DND-41 (cell line): ENCODE measurements around the gene BMS1.

Experiments used
- ATAC-seq: fragments of 200-7000 bp; cut with Tn5 transposase; 3 replicates; pipeline ENCODE4 v1.9.1; 2021; ENCODE audit warnings: low read depth; ENCODE audit not compliant: insufficient read depth
- DNase-seq: peaks from one replicate; pipeline ENCODE4 v3.0.0-alpha.2; 2020
- H2AFZ ChIP-seq: 2 replicates; pipeline ENCODE4 v1.6.0; 2012; ENCODE audit warnings: low read depth, low read length
- H3K27ac ChIP-seq: 2 replicates; pipeline ENCODE4 v1.5.1; 2012; ENCODE audit warnings: low read length, inconsistent platforms
- H3K27me3 ChIP-seq: fragments of 200-600 bp; sonication (generic); 2 replicates; pipeline ENCODE4 v1.6.0; 2012; ENCODE audit warnings: low read length, mild to moderate bottlenecking, inconsistent platforms; ENCODE audit not compliant: insufficient read depth, poor library complexity
- H3K36me3 ChIP-seq: 2 replicates; pipeline ENCODE4 v1.5.1; 2012; ENCODE audit warnings: low read length, inconsistent platforms; ENCODE audit not compliant: insufficient read depth
- H3K4me1 ChIP-seq: 2 replicates; pipeline ENCODE4 v1.5.1; 2012; ENCODE audit warnings: mild to moderate bottlenecking, low read length; ENCODE audit not compliant: insufficient read depth
- H3K4me2 ChIP-seq: 2 replicates; pipeline ENCODE4 v1.6.0; 2012; ENCODE audit warnings: mild to moderate bottlenecking, moderate library complexity, low read length, inconsistent platforms; ENCODE audit not compliant: insufficient read depth
- H3K4me3 ChIP-seq, 2 experiments: fragments of 200-600 bp in 1 of 2; shearing (Covaris generic) in 1 of 2; 2 replicates each; pipeline ENCODE4 v1.5.1; 2012 to 2016; ENCODE audit warnings: inconsistent platforms in 2 of 2, low read length in 2 of 2, mild to moderate bottlenecking in 2 of 2, low read depth in 1 of 2, moderate library complexity in 1 of 2
- H3K79me2 ChIP-seq: 2 replicates; pipeline ENCODE4 v1.6.0; 2012; ENCODE audit warnings: low read length, inconsistent platforms; ENCODE audit not compliant: insufficient read depth
- H3K9ac ChIP-seq: 2 replicates; pipeline ENCODE4 v1.6.0; 2012; ENCODE audit warnings: low read depth, mild to moderate bottlenecking, inconsistent platforms, low read length, moderate library complexity
- H3K9me3 ChIP-seq: 2 replicates; pipeline ENCODE4 v1.5.1; 2012; ENCODE audit warnings: low read length, moderate library complexity, mild to moderate bottlenecking, inconsistent platforms; ENCODE audit not compliant: insufficient read depth, severe bottlenecking
- H4K20me1 ChIP-seq: 2 replicates; pipeline ENCODE4 v1.6.0; 2012; ENCODE audit warnings: low read length; ENCODE audit not compliant: insufficient read depth
- CTCF ChIP-seq: IDR thresholded peaks from 2 replicates; pipeline ENCODE4 v1.5.1; 2012; ENCODE audit warnings: borderline replicate concordance, low read length, moderate library complexity, mild to moderate bottlenecking; ENCODE audit not compliant: poor library complexity, severe bottlenecking; ENCODE audit errors: extremely low read depth
- EZH2 ChIP-seq: IDR thresholded peaks from 3 replicates; pipeline ENCODE4 v1.6.1; 2012; ENCODE audit warnings: borderline replicate concordance, low read depth, mild to moderate bottlenecking, moderate library complexity, low read length, inconsistent platforms; ENCODE audit not compliant: severe bottlenecking

Gene BMS1

DNA sequence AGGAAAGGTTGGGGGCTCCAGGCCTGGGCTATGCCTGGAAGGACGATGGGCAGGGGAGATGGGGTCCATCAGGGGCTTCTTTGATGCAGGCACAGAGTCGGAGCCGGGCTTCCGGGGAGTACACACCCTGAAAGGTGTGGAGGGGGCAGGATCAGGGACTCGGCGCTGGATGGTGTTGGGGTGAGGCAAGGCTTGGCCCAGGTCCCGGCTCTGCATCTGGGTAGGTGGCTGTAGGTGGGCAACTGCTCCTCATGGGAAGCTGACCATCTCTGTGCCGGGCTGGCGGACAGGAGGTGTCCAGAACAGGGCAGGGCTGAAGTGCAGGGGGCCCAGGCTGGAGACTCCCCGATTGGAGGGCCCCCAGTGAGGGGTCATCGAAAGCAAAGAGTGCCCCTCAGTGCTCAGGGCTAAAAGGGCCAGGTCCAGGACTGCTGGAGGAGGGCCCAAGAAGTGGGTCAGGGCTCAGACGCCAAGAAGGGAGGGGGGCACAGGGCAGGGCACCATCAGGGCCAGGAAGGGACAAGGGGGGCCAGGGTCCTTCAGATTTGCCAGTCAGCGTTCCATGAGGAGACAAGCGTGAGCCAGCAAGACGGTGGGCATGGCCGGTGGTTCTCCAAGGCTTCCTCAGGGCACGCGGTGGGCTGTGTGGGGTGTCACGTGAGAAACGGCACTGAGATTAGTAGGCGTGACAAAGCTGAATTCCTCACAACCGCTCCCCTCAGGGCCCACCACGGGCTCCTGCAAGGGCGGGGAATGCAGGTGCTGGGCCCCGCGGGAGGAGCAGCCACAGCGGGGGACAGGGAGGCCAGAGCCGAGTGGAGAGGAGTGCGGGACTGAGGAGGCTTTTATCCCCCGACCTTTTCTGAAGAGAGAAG, 97.0 kb downstream of the BMS1 start:
- no peaks in the 10 kb centered on the region for H3K27me3 ChIP-seq
- no peak overlapping the region for H3K9ac ChIP-seq
- ATAC-seq (no peak), DNase-seq (no peak)
- TF ChIP-seq EZH2 (no peak), CTCF (no peak)
- H2AFZ ChIP-seq, result no peak overlapping the region
- H3K4me3 ChIP-seq, result no peak overlapping the region
- H3K36me3 ChIP-seq, result no peaks in the 10 kb centered on the region
- no peaks in the 10 kb centered on the region for H3K79me2 ChIP-seq
- H3K9me3 ChIP-seq, result peaks cover 4% of the 10 kb centered on the region
- H3K4me1 ChIP-seq, result no peaks in the 10 kb centered on the region
- H3K4me2 ChIP-seq, result no peak overlapping the region
- no peaks in the 10 kb centered on the region for H4K20me1 ChIP-seq
- no peak overlapping the region for H3K27ac ChIP-seq

DNA sequence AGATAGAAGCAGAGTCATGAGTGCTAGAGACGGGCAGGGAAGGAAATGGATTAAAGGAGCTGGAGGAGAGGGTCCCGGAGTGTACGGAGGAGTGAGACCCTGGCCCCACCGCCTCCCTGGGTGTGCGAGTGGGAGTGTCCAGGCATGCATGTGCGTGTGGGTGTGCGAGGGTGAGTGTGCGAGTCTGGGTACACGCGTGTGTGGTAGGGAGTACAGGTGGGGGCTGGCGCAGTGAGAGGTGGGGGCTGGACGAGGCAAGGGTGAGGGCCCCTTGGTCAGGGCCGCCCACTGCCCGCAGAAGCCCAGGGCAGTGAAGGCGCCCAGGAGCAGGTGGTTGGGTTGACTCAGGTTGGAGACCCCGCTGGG, 97.6 kb downstream of the BMS1 start:
- Histone ChIP-seq H3K4me2 (no peak overlapping the region), H4K20me1 (no peaks in the 10 kb centered on the region), H3K9me3 (peaks cover 4% of the 10 kb centered on the region), H3K4me1 (no peaks in the 10 kb centered on the region), H3K27ac (no peak overlapping the region), H2AFZ (no peak overlapping the region), H3K36me3 (no peaks in the 10 kb centered on the region), H3K4me3 (no peak overlapping the region), H3K79me2 (no peaks in the 10 kb centered on the region), H3K27me3 (no peaks in the 10 kb centered on the region), H3K9ac (no peak overlapping the region)
- TF ChIP-seq CTCF, result no peak
- no peak for TF ChIP-seq EZH2
- no peak for ATAC-seq
- no peak for DNase-seq

DNA sequence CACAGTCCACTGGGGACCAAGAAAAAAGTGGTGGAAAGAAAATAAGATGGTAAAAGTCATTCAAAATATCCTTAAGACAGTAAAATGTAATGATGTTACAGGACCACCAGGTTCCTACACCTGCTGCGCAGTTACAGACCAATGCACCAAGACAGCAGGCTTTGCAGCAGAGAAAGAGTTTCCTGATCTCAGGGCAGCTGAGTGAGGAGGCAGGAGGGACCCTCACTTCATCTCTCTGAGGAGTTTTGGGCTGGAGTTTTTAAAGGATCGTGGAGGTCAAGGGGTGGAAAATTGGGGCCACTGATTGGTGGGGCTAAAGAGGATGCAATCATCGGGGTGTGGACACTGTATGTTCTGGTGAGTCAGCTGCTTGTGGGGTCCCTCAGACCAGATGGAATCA, 100.0 kb downstream of the BMS1 start:
- Histone ChIP-seq H3K4me3 (no peak overlapping the region), H3K27me3 (no peaks in the 10 kb centered on the region), H3K9me3 (peaks cover 4% of the 10 kb centered on the region), H3K27ac (no peak overlapping the region), H3K79me2 (no peaks in the 10 kb centered on the region), H3K4me1 (no peaks in the 10 kb centered on the region), H3K36me3 (no peaks in the 10 kb centered on the region), H4K20me1 (no peaks in the 10 kb centered on the region), H3K4me2 (no peak overlapping the region), H2AFZ (no peak overlapping the region), H3K9ac (no peak overlapping the region)
- DNase-seq, result no peak
- no peak for ATAC-seq
- TF ChIP-seq EZH2 (no peak), CTCF (no peak)
